IPS-15b (cell line): ENCODE data around the gene CHFR.
"Not testable (repeated sequence)": the region's sequence is repeated elsewhere in the genome, so short reads cannot be mapped to it uniquely, and the experiment has no call there.

Experiments
- H3K27me3 ChIP-seq: one replicate; pipeline ENCODE4 v1.6.1; 2013; ENCODE audit warnings: low read length; ENCODE audit not compliant: control insufficient read depth, insufficient read depth
- H3K36me3 ChIP-seq: one replicate; pipeline ENCODE4 v1.6.1; 2013; ENCODE audit warnings: low read length; ENCODE audit not compliant: control insufficient read depth, insufficient read depth
- H3K4me1 ChIP-seq: one replicate; pipeline ENCODE4 v1.6.1; 2013; ENCODE audit warnings: mild to moderate bottlenecking, low read length; ENCODE audit not compliant: control insufficient read depth, insufficient read depth
- H3K4me3 ChIP-seq: one replicate; pipeline ENCODE4 v1.5.1; 2013; ENCODE audit warnings: low read depth, low read length
- H3K9ac ChIP-seq: one replicate; pipeline ENCODE4 v1.6.1; 2013; ENCODE audit warnings: low read depth, mild to moderate bottlenecking, low read length
- H3K9me3 ChIP-seq: one replicate; pipeline ENCODE4 v1.6.1; 2013; ENCODE audit warnings: mild to moderate bottlenecking, low read length; ENCODE audit not compliant: control insufficient read depth, insufficient read depth

Gene CHFR

DNA sequence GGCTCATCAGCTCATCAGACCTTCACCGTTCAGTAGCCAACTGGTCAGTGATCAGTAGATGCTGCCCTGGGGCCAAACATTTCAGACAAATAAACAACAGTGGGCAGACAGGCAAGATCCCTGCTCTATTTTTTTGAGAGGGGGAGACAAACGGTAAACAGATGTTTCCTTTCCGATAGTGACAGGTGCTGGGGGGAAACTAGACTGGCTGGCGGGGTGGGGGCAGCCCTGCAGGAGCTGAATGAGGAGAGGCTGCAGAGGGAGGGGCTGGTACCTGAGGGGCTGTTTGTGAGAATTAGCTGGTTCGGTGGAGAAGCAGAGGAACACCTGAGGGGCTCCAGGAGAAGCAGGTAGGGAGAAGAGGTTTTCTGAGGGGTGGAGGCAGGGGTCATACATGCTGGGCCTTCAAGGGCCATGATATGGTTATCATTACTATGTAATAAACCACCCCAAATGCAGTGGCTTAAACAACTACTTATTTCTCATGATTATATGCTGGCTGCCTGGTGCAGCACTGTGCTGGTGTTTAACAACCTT lies 50.5 kb downstream of the CHFR start:
- no peak overlapping the region for H3K9ac ChIP-seq
- H3K27me3 ChIP-seq: no peaks in the 10 kb centered on the region
- H3K9me3 ChIP-seq: no peaks in the 10 kb centered on the region
- peaks cover 26% of the 10 kb centered on the region for H3K36me3 ChIP-seq
- H3K4me3 ChIP-seq: no peak overlapping the region
- no peaks in the 10 kb centered on the region for H3K4me1 ChIP-seq

DNA sequence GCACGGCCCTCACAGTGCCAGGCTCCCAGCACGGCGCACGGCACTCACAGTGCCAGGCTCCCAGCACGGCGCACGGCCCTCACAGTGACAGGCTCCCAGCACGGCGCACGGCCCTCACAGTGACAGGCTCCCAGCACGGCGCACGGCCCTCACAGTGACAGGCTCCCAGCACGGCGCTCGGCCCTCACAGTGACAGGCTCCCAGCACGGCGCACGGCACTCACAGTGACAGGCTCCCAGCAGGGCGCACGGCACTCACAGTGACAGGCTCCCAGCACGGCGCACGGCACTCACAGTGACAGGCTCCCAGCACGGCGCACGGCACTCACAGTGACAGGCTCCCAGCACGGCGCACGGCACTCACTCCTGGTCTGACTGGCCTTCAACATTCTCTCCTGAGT lies 51.2 kb downstream of the CHFR start:
- not testable (repeated sequence) for H3K4me1 ChIP-seq, H3K9me3 ChIP-seq, H3K9ac ChIP-seq, H3K4me3 ChIP-seq, H3K27me3 ChIP-seq
- H3K36me3 ChIP-seq: peaks cover 27% of the 10 kb centered on the region

DNA sequence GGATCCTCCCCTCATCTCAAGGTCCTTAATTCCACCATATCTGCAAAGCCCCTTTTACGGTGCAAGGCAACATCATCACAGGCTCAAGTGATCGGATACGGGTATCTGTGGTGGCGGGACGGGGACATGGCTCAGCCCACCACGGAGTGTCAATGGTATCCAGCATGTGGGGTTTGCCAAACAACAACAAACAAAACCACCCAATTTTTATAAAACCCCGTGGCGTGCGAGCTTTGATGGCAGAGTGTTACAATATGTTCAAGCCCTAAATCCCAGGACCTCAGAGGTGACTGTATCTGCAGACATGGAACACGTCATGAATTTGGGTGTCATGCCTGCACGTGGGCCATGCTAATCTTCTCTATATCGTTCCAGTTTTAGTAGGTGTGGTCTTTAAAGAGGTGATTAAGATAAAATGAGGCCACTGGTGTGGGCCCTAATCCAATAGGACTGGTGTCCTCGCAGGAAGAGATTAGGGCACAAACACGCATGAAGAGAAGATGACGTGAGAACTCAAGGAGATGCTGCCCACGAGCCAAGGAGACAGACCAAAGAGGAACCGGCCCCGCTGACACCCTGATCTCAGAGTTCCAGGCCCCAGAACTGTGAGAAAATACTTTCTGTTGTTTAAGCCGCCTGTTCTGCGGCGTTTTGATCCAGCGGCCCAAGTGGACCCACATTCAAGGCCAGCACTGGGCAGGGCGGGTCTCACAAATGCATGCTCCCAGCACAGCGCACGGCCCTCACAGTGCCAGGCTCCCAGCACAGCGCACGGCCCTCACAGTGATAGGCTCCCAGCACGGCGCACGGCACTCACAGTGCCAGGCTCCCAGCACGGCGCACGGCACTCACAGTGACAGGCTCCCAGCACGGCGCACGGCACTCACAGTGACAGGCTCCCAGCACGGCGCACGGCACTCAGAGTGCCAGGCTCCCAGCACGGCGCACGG lies 52.1 kb downstream of the CHFR start:
- Histone ChIP-seq H3K9ac (no peak overlapping the region), H3K4me1 (no peaks in the 10 kb centered on the region), H3K36me3 (peaks cover 25% of the 10 kb centered on the region), H3K9me3 (no peaks in the 10 kb centered on the region), H3K4me3 (no peak overlapping the region), H3K27me3 (no peaks in the 10 kb centered on the region)

DNA sequence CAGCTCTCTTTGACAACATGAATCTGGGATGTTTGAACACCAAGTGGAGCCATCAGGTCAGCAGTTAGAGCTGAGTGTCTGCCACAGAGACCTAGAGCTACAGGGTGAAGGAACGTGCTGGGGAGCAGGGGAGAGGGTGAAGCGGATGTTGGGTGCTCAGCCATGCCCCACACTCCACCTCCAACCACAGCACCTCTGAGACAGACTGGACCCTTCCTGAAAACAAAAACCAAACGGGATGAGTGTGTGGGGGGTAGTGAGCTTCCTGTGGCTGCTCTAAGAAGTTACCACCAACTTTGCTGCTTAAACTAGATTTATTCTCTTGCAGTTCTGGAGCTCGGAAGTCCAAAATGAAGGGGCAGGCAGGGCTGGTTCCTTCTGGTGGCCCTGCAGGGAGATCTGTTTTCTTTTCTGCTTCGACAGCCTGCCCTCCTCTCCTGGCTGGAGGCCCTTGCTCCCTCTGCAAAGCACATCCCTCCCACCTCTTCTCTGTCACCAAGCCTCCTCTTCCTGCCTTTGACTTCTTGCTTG lies 53.2 kb downstream of the CHFR start:
- Histone ChIP-seq H3K4me3 (no peak overlapping the region), H3K4me1 (peaks cover 3% of the 10 kb centered on the region), H3K9me3 (no peaks in the 10 kb centered on the region), H3K27me3 (no peaks in the 10 kb centered on the region), H3K9ac (no peak overlapping the region), H3K36me3 (peaks cover 17% of the 10 kb centered on the region)

DNA sequence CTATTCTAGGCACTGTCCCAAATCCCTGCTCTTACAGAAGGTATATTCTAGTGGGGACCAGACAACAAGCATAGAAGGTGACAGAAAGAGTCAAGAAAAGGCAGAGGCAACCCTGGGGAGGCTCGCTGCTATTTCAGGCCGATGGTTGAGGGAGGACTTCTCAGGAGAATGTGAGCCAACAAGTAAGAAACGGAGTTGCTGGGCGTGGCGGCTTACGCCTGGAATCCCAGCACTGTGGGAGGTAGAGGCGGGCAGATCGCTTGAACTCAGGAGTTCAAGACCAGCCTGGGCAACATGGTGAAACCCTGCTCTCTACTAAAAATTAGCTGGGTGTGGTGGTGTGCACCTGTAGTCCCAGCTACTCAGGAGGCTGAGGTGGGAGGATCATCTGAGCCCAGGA lies 54.1 kb downstream of the CHFR start:
- H3K9me3 ChIP-seq: no peaks in the 10 kb centered on the region
- peaks cover 12% of the 10 kb centered on the region for H3K36me3 ChIP-seq
- H3K4me1 ChIP-seq: peaks cover 3% of the 10 kb centered on the region
- no peak overlapping the region for H3K9ac ChIP-seq
- H3K27me3 ChIP-seq: no peaks in the 10 kb centered on the region
- H3K4me3 ChIP-seq: no peak overlapping the region

DNA sequence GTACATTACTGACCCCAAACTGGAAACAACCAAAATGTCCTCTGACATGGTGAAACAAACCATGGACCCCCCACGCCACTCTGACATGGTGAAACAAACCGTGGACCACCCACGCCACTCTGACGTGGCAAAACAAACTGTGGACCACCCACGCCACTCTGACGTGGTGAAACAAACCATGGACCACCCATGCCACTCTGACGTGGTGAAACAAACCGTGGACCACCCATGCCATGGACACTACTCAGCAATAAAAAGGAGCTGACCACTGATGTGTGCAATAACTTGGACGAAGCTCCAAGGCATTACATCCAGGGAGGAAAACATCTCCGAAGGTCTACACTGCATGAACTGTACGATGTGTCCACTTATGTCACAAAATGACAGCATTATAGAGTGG lies 55.6 kb downstream of the CHFR start:
- Histone ChIP-seq H3K9ac (peak overlapping the region; percentile 24), H3K9me3 (no peaks in the 10 kb centered on the region), H3K4me1 (peaks cover 3% of the 10 kb centered on the region), H3K4me3 (no peak overlapping the region), H3K27me3 (no peaks in the 10 kb centered on the region), H3K36me3 (peaks cover 5% of the 10 kb centered on the region)

DNA sequence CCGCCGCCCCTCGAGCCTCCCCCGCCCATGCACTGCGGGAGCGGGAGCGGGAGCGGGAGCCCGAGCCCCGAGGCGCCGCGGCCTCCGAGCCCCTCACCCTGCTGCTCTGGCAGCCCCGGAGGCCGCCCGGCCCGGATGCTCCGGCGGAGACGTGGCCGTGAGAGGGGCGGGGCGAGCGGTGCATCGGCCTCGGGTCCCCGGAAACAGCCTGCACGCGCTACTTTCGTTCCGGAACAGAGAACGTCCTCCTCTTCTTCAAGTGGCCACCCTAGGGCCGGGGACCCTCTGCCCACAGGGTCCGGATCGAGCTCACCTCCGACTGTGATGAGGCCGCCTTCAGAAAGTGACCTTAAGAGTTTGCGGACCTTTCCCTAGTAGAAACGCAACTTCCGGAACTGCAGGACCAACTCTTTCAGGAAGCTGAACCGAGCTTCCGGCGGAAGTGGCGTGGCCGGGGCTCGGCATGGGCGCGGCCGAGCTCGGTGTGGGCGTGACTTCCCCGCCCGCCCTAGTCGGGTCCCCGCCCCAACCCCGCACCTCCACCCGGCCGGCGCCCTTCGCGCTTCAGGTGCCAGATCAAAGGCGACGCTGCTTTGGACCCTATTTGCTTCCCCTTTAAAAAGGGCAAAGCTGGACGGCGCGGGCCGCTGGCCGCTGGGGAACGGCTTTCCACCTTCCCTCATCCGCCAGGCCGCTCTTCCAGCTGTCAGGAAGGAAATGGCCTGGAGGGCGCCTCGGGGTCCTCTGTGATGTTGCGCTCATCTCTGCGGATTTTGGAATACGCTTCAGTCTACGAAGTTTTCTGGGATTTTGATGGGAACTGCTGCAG lies 58.5 kb downstream of the CHFR start, which contains the start of gene GOLGA3:
GOLGA3 (minus strand) TSS at position 164 of the 829 bp plus-strand sequence. CDS start 6,741 bp downstream, outside the sequence.
- Histone ChIP-seq H3K36me3 (peaks cover 16% of the 10 kb centered on the region), H3K4me3 (peak within 1 kb of the TSS; percentile 96), H3K27me3 (no peaks in the 10 kb centered on the region), H3K4me1 (peaks cover 3% of the 10 kb centered on the region), H3K9ac (peak within 1 kb of the TSS; percentile 100), H3K9me3 (no peaks in the 10 kb centered on the region)

DNA sequence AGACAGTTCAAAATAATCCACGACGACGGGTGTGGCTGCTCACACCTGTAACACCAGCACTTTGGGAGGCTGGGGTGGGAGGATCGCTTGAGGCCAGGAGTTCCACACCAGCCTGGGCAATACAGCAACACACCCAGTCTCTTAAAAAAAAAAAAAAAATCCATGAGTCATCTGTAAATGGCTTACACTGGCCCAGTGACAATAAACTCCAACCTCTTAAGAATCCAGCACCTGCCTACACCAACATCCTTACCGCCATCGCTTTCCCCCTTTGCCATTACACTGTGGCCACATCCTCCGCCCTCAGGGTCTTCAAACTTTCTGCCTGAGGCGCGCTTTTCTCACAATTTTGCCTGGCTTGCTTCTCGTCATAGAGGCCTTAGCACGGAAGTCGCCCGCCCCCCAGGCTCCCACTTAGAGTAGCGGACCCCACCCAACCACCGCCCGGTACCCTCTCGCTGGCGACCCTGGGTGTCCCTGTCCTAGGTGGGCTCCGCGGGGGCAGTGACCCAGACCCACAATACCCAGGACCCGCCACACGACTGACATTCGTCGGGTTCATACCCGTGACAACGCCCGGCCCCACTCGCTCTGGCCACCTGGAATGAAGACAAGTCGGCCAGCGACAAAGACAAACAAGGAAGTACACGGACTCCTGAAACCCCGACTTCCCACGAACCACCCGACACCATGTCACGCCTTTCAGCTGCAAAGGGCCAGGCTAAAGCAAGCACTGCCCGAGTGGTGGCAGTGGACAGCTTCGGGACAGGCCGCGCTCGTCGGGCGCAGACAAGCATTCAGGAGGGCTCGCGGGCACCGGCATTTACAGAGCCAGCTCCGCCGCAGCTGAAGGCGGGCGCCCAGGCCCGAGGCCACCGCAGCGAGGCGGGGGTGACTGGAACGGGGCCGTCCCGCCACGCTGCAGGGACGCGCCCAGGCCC lies 59.4 kb downstream of the CHFR start:
- Histone ChIP-seq H3K9ac (peak overlapping the region; percentile 93), H3K4me3 (peak overlapping the region; percentile 96), H3K4me1 (peaks cover 3% of the 10 kb centered on the region), H3K27me3 (no peaks in the 10 kb centered on the region), H3K36me3 (peaks cover 13% of the 10 kb centered on the region), H3K9me3 (no peaks in the 10 kb centered on the region)

DNA sequence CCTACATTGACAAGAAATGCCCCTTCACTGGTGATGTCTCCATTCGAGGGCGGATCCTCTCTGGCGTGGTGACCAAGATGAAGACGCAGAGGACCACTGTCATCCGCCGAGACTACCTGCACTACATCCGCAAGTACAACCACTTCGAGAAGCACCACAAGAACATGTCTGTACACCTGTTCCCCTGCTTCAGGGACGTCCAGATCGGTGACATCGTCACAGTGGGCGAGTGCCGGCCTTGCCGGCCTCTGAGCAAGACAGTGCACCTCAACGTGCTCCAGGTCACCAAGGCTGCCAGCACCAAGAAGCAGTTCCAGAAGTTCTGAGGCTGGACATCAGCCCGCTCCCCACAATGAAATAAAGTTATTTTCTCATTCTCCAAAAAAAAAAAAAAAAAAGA lies 61.5 kb downstream of the CHFR start:
- H3K9me3 ChIP-seq: no peaks in the 10 kb centered on the region
- peaks cover 17% of the 10 kb centered on the region for H3K36me3 ChIP-seq
- no peak overlapping the region for H3K4me3 ChIP-seq
- H3K4me1 ChIP-seq: peaks cover 3% of the 10 kb centered on the region
- no peak overlapping the region for H3K9ac ChIP-seq
- no peaks in the 10 kb centered on the region for H3K27me3 ChIP-seq

DNA sequence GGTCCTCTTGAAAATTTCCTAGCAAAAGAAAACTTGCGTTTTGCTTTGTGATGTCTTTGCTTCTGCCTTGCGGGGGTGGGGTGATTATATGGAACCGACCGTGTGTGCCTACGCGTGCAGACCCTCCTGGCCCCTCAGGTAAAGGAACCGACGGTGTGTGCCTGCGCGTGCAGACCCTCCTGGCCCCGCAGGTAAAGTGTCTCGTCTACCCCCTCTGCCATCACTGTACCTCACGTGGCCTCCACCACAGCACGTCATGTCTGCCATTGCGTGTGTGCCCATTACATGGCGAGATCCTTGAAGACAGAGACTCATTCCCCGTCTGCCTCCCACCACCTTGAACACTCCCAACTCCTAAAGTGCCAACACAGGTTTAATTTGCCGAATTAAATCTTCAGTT lies 62.3 kb downstream of the CHFR start:
- Histone ChIP-seq H3K4me3 (no peak overlapping the region), H3K9me3 (no peaks in the 10 kb centered on the region), H3K27me3 (no peaks in the 10 kb centered on the region), H3K36me3 (peaks cover 24% of the 10 kb centered on the region), H3K4me1 (peaks cover 3% of the 10 kb centered on the region), H3K9ac (no peak overlapping the region)

DNA sequence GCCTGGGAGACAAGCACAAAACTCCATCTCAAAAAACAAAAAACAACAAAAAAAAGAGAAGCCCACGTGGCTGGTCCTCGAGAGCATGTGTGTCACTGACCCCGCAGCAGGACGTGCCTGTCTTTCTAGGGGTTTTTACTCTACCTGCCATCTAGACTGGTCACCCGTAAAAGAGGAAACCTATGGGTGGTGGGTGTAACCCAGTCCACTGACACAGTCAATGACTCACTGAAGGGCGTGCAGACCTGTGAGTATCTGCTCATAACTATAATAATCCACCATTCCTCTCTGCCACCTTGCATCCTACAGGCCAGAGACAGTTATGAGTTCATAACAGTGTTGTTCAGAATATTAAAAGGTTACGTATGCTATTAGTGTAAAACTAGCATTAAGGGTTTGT lies 63.4 kb downstream of the CHFR start:
- H3K4me3 ChIP-seq: no peak overlapping the region
- no peaks in the 10 kb centered on the region for H3K27me3 ChIP-seq
- H3K9ac ChIP-seq: no peak overlapping the region
- no peaks in the 10 kb centered on the region for H3K4me1 ChIP-seq
- H3K36me3 ChIP-seq: peaks cover 26% of the 10 kb centered on the region
- H3K9me3 ChIP-seq: no peaks in the 10 kb centered on the region
